Transverse colon (tissue), 4 donors: ENCODE measurements around the gene SUSD2. TPM values are rescaled to one million over a fixed set of nuclear protein-coding genes. Genes with fewer than 3 reads are reported as not detected.

Experiments
- DNase-seq: peaks from one replicate; pipeline ENCODE4 v3.0.0-alpha.2; 2019
- H3K27ac ChIP-seq, 4 donors: fragments of 200-600 bp; sonication (generic); 2 replicates each; pipeline ENCODE4 v1.5.1; 2016 to 2018; ENCODE audit warnings: inconsistent platforms in 4 of 4
- H3K27me3 ChIP-seq: fragments of 200-600 bp; sonication (generic); 2 replicates; pipeline ENCODE4 v1.5.1; 2017; ENCODE audit warnings: inconsistent platforms
- H3K36me3 ChIP-seq, 4 donors: fragments of 200-600 bp; sonication (generic); 2 replicates each; pipeline ENCODE4 v1.5.1; 2017 to 2019; ENCODE audit warnings: inconsistent platforms in 4 of 4
- H3K4me1 ChIP-seq, 4 donors: fragments of 200-600 bp; sonication (generic); 2 replicates each; pipeline ENCODE4 v1.5.1; 2017 to 2020; ENCODE audit warnings: inconsistent platforms in 4 of 4
- H3K4me3 ChIP-seq, 4 donors: fragments of 200-600 bp; sonication (generic); 1 replicate in 1 of 4; 2 replicates in 3 of 4; pipeline versions ENCODE4 v1.5.1 to v1.6.1; 2017 to 2019; ENCODE audit warnings: inconsistent platforms in 4 of 4
- H3K9me3 ChIP-seq, 2 donors: fragments of 200-600 bp; sonication (generic); 2 replicates each; pipeline ENCODE4 v1.5.1; 2017 to 2019; ENCODE audit warnings: inconsistent platforms in 2 of 2
- EP300 ChIP-seq: sonication (generic); formaldehyde crosslinking; IDR thresholded peaks from one replicate; pipeline ENCODE4 v1.6.1; 2017; ENCODE audit warnings: antibody characterized with exemption, low read depth
- POLR2A ChIP-seq: fragments of 450-650 bp; IDR thresholded peaks from one replicate; pipeline ENCODE4 v1.6.1; 2016; ENCODE audit warnings: antibody characterized with exemption, mild to moderate bottlenecking, moderate library complexity
- POLR2AphosphoS5 ChIP-seq, 3 donors: sonication (generic); formaldehyde crosslinking; IDR thresholded peaks; one replicate each; pipeline ENCODE4 v1.6.1; 2016; ENCODE audit warnings: antibody characterized with exemption in 3 of 3
- WGBS, 2 donors: methylation state at CpG; one replicate each; pipeline ENCODE4 v1.1.5; 2018; ENCODE audit warnings: low coverage in 1 of 2; 5-methylcytosine and 5-hydroxymethylcytosine counted together
- in situ Hi-C, 4 donors: fragments of 200-750 bp; cut with MboI; loops; one replicate each; pipeline versions ENCODE4 v1.15.0 to v1.15.1; 2017; ENCODE audit warnings: low sequenced_read_pairs in 3 of 4, low pct_ligation_motif_present in 1 of 4, low pct_unique_long_range_greater_than_20kb in 1 of 4
- intact Hi-C: fragments of 100-400 bp; cut with DNase I; formaldehyde crosslinking; loops from one replicate; pipeline ENCODE4 v1.15.1; 2023; ENCODE audit warnings: low total_unique reads
- total RNA-seq, 4 donors: library from RNA; depleted of rRNA; stranded (reverse); fragments of >200 nt; gene quantifications; one replicate each; pipeline ENCODE4 v1.1.0, GENCODE V29; 2016
- TF ChIP-seq, protein P1 (sequence below), 5 experiments: fragments of 200-600 bp in 3 of 5; fragments of 450-650 bp in 2 of 5; sonication (generic) in 3 of 5; IDR thresholded peaks; 1 replicate in 2 of 5; 2 replicates in 3 of 5; pipeline ENCODE4 v1.5.1; 2016 to 2017; ENCODE audit warnings: antibody characterized with exemption in 5 of 5, inconsistent platforms in 3 of 5, mild to moderate bottlenecking in 2 of 5, moderate library complexity in 1 of 5

SUSD2 gene
- total RNA-seq, 4 donors from 2014 or later, result 0.37 to 67.7 (median 3.8) TPM

DNA sequence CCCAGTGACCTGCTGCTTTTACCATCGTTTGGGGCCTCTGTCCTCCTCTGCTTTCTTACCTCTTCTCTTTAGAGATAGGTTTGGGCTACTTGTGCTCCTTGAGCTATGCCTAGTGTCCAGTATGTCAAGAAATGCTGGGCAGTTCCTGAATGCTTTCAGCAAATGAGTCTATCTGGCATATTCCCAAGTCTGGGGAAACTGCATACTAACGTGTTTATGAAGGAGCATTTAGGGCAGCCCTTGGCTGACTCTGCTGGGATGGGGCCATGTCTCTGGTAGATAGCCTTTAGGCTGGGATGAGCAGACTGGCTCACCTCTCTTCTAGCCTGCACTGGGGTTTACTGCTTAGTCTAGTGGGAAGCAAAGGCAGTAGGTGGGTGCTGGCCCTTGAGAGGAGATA lies 43.7 kb upstream of the SUSD2 start:
- TF ChIP-seq POLR2A (no peak), EP300 (no peak), POLR2AphosphoS5 (IDR thresholded peaks at IDR 0.05) (no peak)
- TF ChIP-seq, protein P1, sequence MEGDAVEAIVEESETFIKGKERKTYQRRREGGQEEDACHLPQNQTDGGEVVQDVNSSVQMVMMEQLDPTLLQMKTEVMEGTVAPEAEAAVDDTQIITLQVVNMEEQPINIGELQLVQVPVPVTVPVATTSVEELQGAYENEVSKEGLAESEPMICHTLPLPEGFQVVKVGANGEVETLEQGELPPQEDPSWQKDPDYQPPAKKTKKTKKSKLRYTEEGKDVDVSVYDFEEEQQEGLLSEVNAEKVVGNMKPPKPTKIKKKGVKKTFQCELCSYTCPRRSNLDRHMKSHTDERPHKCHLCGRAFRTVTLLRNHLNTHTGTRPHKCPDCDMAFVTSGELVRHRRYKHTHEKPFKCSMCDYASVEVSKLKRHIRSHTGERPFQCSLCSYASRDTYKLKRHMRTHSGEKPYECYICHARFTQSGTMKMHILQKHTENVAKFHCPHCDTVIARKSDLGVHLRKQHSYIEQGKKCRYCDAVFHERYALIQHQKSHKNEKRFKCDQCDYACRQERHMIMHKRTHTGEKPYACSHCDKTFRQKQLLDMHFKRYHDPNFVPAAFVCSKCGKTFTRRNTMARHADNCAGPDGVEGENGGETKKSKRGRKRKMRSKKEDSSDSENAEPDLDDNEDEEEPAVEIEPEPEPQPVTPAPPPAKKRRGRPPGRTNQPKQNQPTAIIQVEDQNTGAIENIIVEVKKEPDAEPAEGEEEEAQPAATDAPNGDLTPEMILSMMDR (IDR thresholded peaks at IDR 0.05), result no peak
- Histone ChIP-seq H3K36me3 (no peaks in the 10 kb centered on the region), H3K27ac (no peak overlapping the region), H3K9me3 (no peaks in the 10 kb centered on the region), H3K4me3 (no peak overlapping the region), H3K4me1 (peaks cover 0 to 28% (median 5%) of the 10 kb centered on the region in 4 donors), H3K27me3 (no peaks in the 10 kb centered on the region)
- intact Hi-C loops, result no loop called here
- 53 to 72% methylated on average over 2 of the region's 2 CpGs for WGBS, 2 donors
- DNase-seq, result no peak
- in situ Hi-C loops, result no loop called here

DNA sequence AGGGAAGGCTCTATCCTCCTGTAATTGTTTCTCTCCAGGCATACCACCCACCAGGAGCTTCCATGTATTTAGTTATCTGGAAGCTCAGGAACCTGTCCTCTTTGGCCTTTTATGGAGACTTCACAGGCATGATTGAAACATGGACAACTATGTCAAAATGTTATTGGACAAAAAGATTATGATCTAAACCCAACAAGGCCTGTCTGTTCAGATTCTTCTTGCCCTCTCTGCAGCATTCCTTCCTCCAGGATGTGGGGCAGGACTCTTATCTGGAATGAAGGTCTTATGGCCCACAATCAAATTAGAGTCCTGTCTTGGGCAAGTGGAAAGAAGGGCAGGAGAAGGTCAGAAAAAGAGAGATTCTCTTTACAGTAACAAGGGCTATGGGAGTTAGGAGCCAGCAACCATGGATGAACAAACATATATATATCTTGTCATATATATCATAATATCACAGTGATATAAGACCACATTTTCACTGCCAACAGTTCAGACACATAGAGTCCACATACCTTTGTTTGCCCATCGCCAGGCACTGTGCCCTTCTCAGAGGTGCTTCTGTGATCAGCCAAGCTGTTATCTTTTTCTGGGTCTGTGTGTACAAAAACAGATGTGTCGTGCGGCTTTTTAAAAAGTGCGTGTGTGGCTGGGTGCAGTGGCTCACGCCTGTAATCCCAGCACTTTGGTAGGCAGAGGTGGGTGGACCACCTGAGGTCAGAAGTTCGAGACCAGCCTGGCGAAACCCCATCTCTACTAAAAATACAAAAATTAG lies 42.5 kb upstream of the SUSD2 start:
- in situ Hi-C loops, result no loop called here
- Histone ChIP-seq H3K27ac (no peak overlapping the region), H3K4me1 (peaks cover 0 to 28% (median 5%) of the 10 kb centered on the region in 4 donors), H3K27me3 (no peaks in the 10 kb centered on the region), H3K9me3 (no peaks in the 10 kb centered on the region), H3K4me3 (no peak overlapping the region), H3K36me3 (no peaks in the 10 kb centered on the region)
- 93 to 96% methylated on average over 5 to 7 of the region's 7 CpGs for WGBS, 2 donors
- no peak for TF ChIP-seq POLR2AphosphoS5 (IDR thresholded peaks at IDR 0.05)
- TF ChIP-seq, protein P1 (IDR thresholded peaks at IDR 0.05), result no peak
- TF ChIP-seq POLR2A, result no peak
- TF ChIP-seq EP300, result no peak
- no peak for DNase-seq
- intact Hi-C loops, result no loop called here

- intact Hi-C loops, result no loop called here
- peak overlapping the region; percentile 5 to 39 (median 32) for H3K27ac ChIP-seq
Measured at GRCh38 chr22:24140357-24140756, 40.9 kb upstream of the SUSD2 start.

GRCh38 chr22:24141586-24141985 lies 39.7 kb upstream of the SUSD2 start:
- peak; percentile 31 for DNase-seq
- WGBS, 2 donors, result 81% methylated on average over 2 of the region's 2 CpGs; no CpG with 5 or more reads in 1 of the 2 donors
- H3K4me1 ChIP-seq, result peaks cover 22 to 54% (median 26%) of the 10 kb centered on the region in 4 donors
- H3K36me3 ChIP-seq, result no peaks in the 10 kb centered on the region
- no peaks in the 10 kb centered on the region for H3K27me3 ChIP-seq
- H3K4me3 ChIP-seq, result no peak overlapping the region
- H3K9me3 ChIP-seq, result no peaks in the 10 kb centered on the region
- in situ Hi-C loops (no loop called here), intact Hi-C loops (no loop called here)
- H3K27ac ChIP-seq, result peak overlapping the region in 1 of 4 donors; percentile 19
- TF ChIP-seq, protein P1 (IDR thresholded peaks at IDR 0.05), result no peak
- TF ChIP-seq EP300 (no peak), POLR2AphosphoS5 (IDR thresholded peaks at IDR 0.05) (no peak)

More at GRCh38 chr22:24140357-24140756, 40.9 kb upstream of the SUSD2 start:
- Histone ChIP-seq H3K4me3 (no peak overlapping the region), H3K4me1 (peaks cover 9 to 42% (median 14%) of the 10 kb centered on the region in 4 donors), H3K27me3 (no peaks in the 10 kb centered on the region), H3K9me3 (no peaks in the 10 kb centered on the region), H3K36me3 (no peaks in the 10 kb centered on the region)
- TF ChIP-seq POLR2AphosphoS5 (IDR thresholded peaks at IDR 0.05) (no peak), POLR2A (no peak), EP300 (no peak)
- TF ChIP-seq, protein P1 (IDR thresholded peaks at IDR 0.05), result no peak
- in situ Hi-C loops, result no loop called here
- no peak for DNase-seq
- WGBS, 2 donors, result 69% methylated on average over 3 of the region's 3 CpGs; no CpG with 5 or more reads in 1 of the 2 donors
